ENCODE results near the gene CNTN4.

DNA sequence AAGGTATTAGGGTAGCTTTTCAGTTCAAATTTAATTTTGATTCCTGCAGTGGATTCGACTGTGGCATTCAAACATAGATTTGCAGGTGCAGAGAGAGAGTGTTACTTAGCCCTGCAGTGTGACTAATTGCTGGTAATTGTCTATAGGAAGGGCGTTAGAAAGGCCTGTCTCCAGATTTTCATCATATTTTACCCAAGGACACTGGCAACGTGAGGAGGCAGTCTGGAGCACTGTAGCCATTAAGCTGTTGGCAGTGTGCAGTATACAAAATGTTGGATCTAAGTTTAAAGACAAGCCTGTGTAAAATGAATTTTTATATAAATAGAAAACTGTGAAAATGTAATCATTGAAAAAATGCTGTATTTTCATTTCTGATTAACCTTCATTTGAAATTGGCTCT is 342.9 kb downstream of the CNTN4 start:
- TF ChIP-seq, protein P1, sequence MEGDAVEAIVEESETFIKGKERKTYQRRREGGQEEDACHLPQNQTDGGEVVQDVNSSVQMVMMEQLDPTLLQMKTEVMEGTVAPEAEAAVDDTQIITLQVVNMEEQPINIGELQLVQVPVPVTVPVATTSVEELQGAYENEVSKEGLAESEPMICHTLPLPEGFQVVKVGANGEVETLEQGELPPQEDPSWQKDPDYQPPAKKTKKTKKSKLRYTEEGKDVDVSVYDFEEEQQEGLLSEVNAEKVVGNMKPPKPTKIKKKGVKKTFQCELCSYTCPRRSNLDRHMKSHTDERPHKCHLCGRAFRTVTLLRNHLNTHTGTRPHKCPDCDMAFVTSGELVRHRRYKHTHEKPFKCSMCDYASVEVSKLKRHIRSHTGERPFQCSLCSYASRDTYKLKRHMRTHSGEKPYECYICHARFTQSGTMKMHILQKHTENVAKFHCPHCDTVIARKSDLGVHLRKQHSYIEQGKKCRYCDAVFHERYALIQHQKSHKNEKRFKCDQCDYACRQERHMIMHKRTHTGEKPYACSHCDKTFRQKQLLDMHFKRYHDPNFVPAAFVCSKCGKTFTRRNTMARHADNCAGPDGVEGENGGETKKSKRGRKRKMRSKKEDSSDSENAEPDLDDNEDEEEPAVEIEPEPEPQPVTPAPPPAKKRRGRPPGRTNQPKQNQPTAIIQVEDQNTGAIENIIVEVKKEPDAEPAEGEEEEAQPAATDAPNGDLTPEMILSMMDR (IDR thresholded peaks at IDR 0.05; ENCODE audit: extremely low read depth in 1 of 2, insufficient read depth in 1 of 2, low read depth in 1 of 2, low read length in 2 of 2), result no peak
- no peak for TF ChIP-seq FOS (IDR thresholded peaks at IDR 0.05; ENCODE audit: borderline replicate concordance, insufficient read depth, low read length)
- TF ChIP-seq POLR2AphosphoS5 (IDR thresholded peaks at IDR 0.05; ENCODE audit: insufficient read depth, low read depth, low read length), result no peak
- no peak for TF ChIP-seq EZH2 (IDR thresholded peaks at IDR 0.05; ENCODE audit: borderline replicate concordance, low read depth, low read length, severe bottlenecking)
- no peak for TF ChIP-seq MYC (IDR thresholded peaks at IDR 0.05; ENCODE audit: low read depth, low read length)
- TF ChIP-seq POLR2A (IDR thresholded peaks at IDR 0.05; ENCODE audit: low read depth, low read length), result no peak

Data from endothelial cell of umbilical vein (primary cell).